GM19240 (cell line): Measurements from ENCODE around the gene PLCB1.

Source experiments
- DNase-seq: peaks from one replicate; pipeline ENCODE4 v3.0.0; 2011; ENCODE audit warnings: low spot score; ENCODE audit not compliant: insufficient read length

PLCB1 gene

DNA sequence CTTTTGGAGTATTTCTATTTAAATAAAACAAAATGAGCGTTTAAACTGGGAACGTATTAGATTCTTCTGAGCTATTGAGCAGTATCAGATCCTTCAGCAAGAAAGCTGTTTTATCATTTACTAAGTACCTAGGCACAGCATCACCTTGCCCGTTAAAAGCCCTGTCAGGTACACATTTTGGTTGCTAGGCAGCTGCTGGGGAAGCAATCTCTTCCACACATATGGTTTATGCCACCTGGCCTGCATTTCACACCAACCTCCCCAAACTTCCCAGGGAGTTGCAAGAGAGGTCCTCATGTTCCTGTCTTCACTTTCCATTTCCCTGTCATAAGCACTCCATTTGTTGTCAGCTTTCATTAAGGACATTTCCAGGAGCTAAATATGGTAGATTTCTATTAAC lies 400.1 kb downstream of the PLCB1 start:
- no peak for DNase-seq

DNA sequence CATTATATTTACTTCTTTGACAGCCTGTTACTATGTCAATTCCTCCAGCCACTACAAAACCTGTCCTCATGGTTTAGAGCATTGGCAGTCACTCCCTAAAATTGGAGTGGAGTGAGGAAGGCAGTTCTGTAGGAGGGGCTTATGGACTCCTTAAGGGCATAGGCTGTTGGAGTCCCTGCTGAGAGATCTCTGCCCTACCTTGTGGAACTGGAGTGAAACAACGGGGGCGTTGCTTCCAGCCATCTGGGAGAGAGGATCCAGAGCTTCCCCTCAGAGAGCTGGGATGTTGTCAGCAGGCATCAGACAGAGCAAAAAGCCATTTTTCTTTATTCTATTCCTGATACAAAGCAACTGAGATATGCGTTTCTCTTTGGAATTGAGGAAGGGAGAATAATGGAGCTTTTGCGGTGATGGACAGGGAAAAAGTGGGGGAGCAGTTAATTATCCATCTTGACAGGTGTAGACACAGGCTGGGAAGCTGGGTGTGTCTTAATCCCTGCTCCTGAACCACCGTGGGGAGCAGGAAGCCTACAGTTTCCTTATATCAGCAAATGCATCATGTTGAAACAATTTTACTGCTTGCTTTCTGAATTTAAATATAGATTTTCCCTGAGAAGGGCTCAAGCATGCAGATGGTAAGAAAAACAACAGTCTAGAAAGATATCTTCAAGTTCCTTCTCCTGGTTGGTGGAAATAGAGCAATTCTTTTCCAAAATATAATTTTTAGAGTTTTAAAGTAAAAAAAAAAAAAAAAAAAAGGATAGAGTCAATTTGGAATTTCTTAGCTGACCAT lies 402.5 kb downstream of the PLCB1 start:
- DNase-seq = no peak

DNA sequence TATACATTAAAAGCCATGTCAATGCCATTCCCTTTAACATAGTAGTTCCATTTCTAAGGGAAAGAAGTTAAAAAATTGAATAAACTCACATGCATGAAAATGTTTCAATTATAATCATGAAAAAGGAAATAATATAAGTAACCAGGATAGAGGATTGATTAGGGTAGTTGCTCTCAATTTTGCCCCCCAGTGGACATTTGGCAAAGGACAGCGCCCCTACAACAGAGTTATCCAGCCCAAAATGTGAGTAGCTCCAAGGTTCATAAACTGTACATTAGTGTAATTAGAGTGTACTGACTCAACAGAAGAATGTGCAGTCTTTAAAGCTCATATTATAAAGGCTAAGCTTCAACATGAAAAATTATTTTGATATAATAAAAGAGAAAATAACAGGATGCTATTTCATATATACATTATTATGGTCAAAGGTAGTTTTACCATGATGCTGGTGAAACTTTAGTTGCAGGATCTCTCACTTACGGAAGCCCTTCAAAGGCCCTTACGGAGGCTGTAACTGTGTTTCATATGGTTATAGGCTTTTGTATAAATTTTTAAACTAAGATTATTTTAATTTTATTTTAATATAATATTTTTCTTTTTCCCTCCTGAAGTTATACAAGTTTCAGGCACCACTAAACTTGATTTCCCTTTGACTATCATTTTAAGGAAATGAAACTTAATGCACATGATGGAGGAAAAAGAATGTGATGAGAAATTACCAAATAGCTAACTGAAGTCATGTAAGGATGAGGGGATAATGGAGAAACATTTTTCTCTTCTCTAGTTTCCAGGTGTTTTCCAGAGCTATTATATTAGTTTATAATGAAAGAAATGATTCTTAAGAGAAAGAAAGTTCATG lies 403.6 kb downstream of the PLCB1 start:
- DNase-seq = no peak

DNA sequence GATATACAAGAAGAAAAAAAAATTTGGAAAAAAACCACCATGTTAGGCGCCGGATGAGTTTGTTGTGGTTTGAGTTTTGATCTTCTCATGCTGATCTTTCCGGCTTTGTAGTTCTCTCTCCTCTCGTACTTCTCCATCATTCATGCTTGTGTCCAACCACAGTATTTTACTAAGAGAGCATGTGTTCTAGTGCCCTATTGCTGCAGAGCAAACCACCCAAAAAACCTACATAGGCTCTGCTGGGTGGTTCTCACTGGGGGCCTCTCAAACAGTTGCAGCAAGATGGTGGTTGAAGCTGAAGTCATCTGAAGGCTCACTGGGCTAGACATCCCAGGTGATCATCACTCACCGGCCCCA lies 404.2 kb downstream of the PLCB1 start:
- DNase-seq = no peak

DNA sequence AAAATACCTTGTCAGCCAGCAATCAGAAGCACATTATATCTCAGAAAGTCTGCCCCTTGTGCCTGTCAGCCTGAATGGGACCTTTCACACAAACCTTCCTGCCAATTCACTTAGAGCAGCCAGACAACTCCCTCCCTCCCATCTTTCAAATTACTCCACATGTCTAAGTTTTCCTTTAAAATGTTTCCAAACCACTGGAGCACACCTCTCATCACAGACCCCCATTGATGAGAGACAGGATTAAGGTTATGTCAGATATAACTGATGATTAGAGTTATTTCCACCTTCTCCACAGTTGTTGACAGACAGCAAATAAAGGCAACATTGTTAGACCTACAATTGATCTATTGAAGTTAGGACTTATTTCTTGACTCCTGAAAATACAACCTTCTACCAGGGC lies 408.4 kb downstream of the PLCB1 start:
- no peak for DNase-seq

DNA sequence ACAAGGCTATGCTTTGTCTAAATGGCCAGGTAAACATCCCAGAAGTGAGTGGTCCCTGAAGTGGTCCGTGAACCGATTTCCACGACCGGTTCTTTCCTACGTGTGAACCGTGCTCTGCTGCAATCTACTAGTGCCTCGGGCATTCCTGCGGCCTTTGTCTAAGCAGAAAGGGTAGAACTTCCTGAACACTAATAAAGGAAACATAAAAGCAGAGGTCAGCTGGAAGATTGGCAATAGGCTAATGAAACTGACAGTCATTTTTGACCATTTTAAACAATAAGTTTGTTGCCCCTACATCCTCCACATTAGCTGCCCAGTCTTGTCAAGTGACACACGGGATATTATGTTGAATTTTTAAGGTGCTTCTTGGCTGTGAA lies 410.0 kb downstream of the PLCB1 start:
- DNase-seq = no peak

DNA sequence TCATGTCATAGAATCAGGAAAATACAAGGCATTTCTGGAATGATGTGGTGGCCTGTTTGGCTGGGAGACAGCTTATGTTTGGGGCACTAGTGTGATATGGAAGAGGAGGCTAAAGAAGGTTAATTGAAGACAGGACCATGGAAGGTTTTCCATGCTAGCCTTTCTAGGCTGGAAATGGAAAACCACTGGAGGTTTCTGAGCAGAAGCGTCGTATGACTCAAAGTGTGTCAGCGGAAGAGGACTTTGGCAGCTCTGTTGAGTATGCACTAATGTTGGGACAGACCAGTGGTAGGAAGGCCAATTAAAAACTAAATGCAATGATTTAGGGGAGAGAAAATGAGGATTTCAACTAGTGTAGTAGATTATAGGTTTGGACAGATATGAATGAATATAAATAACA lies 413.1 kb downstream of the PLCB1 start:
- DNase-seq = no peak

DNA sequence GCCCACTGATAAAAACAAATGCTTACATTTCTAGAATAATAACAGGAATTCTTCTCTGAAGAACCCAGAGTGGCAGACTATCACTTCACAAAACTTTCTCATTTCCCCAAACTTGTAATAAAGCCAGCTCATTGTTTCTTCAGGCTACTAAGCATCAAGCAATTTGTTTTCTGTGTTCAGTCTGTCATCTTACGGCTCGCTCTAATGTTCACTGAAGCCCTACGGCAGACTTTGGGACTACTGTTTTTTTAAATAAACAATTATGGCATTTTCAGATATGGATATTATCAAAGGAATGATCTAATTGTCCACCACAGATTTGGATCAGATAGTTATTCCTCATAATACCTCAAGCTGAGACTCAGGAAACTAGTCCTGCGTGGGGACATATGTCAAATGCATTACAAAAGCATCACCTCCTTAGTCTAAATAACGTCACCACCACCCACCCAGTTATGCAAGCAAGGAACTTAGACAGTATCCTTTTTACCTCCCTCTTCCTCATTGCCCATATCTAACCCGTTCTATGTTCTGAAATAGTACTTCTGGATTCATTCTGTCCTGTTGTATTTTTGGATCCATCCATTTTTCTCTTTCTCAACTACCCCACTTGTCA lies 415.1 kb downstream of the PLCB1 start:
- DNase-seq = no peak

DNA sequence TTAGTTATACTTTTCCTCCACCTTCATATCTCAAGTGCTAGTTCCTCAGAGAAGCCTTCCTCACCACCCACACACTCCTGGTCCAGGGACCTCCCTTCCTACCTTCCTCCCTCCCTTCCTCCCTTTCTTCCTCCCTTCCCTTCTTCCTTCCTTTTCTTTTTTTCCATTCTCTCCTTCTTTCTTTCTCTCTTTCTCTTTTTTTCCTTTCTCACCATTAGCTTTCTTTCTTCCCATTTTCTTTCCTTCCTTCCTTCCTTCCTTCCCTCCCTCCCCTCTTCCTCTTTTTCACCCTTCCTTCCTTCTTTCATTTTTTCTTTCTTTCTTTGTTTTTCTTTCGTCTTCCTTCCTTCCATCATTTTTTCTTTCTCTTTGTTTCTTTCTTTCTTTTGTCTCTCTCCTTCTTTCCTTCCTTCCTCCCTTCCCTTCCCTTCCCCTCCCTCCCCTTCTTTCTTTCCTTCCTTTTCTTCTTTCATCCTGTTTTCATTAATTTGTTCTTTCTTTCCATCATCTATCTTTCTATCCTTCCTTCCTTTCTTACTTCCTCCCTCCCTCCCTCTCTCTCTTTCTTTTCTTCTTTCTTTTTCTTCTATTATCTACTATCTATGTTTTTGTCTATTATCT lies 416.0 kb downstream of the PLCB1 start:
- DNase-seq = no peak

DNA sequence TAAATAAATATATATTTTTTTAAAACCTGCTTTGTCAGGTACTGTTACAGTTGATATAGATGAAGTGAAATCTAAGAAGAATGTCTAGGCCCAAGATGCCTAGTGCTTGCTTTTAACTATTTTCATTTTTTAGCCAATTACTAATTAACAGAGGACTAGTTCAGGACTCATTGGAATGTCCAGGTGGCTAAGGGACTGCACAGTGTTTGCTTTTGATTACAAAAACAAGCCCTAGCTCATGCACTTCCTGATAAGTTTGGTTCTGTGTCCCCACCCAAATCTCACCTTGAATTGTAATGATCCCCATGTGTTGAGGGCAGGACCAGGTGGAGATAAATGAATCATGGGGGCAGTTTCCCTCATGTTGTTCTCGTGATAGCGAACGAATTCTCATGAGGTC lies 417.1 kb downstream of the PLCB1 start:
- DNase-seq = no peak

DNA sequence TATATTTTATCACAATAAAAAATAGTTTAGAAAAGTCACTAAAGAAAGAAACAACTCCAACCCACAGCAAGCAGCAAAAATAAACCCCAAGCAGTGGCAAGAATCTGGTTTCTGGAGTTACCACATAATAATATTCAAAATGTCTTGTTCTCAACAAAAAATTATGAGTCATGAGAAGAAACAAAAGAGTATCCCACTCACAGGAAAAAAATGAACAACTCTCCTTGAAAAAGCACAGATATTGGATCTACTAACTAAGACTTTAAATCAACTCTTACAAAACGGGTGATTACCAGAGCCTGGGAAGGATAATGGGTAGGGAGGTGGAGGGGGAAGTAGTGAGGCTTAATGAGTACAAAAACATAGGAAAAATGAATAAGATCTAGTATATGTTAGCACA lies 425.6 kb downstream of the PLCB1 start:
- DNase-seq = no peak

DNA sequence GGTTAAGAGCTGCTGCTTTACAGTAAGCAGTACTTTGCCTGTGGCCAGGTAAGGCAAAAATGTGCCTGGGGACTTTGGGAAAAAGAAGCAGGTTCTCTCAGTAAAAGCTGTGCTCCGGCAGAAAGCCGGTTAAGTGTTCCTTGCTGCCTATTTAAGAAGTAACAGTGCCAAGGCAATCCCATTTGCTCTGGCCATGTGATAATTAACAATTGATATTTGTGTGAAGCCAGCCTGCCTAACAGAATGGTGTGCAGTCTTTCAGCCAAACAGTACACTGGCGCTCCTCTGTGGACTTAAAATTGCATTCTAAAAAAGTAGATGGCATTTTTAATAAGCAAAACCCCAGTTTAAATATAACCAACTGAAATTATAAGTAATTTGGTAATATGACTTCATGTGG lies 430.3 kb downstream of the PLCB1 start:
- DNase-seq = no peak

DNA sequence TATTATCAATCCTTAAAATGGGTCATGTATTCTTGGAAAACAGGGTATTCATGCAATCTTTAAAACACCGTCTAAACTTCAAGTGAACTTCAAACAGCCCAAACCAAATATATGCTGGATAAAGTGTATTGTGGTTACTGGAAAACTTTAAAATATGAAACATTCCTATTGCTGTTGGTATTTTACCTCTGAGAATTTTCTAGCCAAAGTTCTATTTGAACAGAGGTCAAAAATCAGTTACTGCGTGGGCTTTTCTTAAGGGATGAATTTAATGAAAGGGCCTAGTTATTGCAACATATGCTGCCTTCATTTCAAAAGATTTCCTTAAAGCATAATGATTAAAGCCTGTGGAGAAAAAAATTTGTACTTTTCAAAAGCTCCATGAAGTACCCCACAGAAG lies 436.0 kb downstream of the PLCB1 start:
- DNase-seq = no peak

DNA sequence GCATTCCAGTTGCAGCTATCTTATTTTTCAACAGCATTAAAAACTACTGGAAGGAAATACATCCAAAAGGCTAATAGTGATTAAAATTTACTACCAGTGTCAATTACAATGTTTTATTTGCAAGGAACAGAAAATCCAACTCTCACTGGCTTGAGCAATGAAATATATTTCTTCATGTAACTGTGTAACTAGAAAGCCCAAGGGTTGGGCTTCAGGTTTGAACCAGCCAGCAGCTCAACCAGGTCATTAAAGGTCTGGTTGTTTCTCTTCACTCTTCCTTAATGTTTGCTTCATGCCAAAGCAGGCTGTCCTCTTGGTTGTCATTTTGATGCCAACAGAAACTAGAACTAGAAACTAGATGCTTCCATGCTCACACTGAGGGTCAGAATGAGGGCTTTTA lies 437.7 kb downstream of the PLCB1 start:
- no peak for DNase-seq

DNA sequence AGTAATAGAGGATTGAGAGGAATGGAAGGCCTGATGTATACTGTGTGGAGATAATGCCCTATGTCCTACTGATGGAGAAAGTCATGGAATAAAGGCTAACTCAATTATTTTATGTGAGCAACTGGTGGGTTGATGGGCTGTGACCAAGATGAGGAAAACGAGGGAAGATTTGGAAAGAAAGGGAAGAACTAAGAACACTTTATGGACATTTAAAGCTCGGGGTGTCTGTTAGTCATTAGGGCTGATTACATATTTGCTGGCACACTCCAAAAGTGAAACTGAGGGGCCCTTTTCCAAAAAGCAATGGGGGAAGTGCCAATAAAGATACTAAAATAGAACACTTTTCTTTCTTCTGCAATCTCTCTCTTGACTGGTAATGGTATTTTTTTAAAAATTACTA lies 439.5 kb downstream of the PLCB1 start:
- DNase-seq = no peak

DNA sequence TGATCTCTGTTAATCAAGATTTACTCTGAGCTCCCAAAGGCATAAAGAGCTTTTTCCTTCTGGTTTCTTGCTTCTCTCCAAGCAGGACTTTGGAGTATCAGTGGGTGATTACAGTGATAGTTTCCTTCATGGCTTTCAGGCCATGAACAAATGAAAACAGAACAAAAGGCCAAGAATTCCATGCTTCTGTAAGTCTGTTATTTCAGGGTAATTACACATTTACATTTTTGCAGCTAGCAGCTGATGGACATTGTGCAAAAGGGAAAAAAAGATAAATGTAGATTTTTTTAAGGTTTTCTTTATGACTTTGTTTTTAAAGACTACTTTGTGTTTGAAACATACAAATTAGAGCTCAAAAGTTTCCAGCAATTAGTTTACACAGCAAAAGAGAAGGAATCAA lies 441.6 kb downstream of the PLCB1 start:
- no peak for DNase-seq

DNA sequence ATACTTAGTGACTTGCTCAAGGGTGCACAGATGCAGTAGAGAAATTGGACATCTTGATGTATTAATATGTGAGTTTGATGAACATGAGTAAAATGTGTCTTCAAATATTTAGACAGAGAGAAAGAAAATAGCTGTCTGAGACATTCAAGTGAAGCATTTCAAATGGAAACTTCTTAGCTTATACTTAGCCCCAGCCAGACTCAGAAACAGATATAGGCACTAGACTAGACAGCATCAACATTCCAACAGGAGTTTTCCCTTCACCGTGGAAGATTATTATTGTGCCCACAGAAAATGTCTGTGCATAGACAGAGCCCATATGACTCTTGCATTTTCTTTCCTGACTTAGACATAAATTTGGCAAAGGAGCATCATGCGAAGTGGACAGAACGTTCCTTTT lies 443.0 kb downstream of the PLCB1 start:
- no peak for DNase-seq

DNA sequence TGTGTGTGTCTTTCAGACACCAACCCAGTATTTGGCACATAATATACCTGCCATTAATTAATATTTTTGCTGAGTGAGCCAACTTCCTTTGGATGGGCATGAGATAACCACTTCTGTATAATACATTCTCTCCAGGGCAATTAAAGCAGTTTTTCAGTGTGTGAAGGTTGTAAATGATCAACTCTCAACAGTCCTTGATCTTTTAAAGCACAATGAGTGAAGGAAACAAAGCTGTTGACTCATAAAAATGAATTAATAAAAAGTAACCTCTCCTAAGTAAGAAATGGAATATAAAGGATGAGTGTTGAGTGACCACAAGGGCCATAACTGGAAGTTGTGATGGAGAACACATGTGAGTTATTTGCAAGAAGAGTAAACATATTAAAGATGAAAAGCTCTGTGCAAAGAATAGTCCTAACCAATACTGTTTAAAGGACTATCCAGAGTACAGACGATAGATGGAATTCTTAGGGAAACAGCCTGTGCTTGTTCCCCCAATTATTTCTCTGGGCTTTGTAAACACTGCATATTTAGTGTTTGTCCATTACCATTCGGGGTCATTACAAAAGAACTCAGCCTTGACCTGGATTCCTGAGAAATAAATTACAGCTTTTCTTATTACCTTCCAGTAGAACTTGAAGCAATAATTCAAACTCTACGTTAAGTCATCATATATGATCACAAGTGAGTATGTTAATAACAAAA lies 446.2 kb downstream of the PLCB1 start:
- DNase-seq = no peak

DNA sequence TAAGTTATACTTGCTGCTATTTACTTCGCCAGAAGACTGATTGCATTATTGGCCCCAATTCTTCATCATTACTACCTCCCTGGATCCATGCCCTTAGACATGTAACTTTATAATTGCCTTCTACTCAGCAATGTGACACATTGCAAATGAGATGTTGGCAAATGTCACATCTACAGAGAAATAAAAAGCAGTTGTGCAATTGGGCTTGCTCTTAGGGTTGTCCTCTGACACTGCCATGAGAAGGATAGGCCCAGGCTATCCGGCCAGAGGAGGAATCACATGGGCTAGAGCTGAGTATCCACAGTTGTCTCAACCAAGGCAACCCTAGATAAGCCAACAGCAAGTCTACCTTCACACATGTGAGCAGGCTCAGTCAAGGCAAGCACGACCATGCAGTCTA lies 447.0 kb downstream of the PLCB1 start:
- DNase-seq = no peak

DNA sequence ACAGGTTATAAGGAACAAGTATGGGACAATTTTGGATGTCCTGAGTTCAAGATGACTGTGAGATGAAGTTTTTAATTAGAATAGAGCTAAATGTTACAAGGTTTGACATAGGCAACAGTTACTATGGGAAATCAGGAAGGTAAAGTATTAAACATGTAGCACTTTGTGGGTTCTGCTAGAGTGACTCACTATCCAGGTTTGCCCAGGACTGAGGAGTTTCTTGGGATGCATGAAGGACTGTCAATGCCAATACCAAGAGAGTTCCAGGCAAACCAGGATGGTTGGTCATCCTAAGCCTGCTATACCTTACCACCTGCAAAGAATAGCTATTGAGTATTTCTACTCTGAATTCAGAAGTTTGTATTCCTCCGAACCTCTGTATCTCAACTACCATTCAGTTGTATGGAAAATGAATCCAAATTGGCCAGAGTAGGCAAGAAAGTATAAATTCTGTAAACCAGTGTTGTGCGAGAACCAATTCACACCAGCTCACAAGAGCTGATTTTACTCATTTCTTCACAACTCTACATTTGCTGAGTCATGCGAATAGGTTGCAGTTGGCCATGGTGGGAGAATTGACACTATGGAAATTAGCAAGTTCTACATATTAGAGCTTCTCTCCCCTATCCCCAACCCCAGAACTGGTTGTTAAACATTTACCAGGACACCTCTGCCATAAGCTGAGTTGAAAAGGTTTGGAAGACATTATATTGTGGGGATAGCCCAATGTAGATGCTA lies 449.5 kb downstream of the PLCB1 start:
- DNase-seq = no peak
